Muscle layer of colon (tissue), 2 donors: ENCODE measurements around the gene CACNA1C.
"Not testable (repeated sequence)": the region's sequence is repeated elsewhere in the genome, so short reads cannot be mapped to it uniquely, and the experiment has no call there.

Experiments used
- H3K27ac ChIP-seq: one replicate; pipeline ENCODE4 v1.7.0; 2013; ENCODE audit warnings: low read depth, mild to moderate bottlenecking, low read length, moderate library complexity
- H3K27me3 ChIP-seq, 2 donors: one replicate each; pipeline ENCODE4 v1.7.0; 2013; ENCODE audit warnings: low read length in 2 of 2, mild to moderate bottlenecking in 2 of 2; ENCODE audit not compliant: insufficient read depth in 2 of 2, control insufficient read depth in 1 of 2
- H3K36me3 ChIP-seq: one replicate; pipeline ENCODE4 v1.7.0; 2013; ENCODE audit warnings: mild to moderate bottlenecking, low read length; ENCODE audit not compliant: insufficient read depth
- H3K4me1 ChIP-seq: one replicate; pipeline ENCODE4 v1.7.0; 2013; ENCODE audit warnings: mild to moderate bottlenecking, low read length; ENCODE audit not compliant: insufficient read depth
- H3K4me3 ChIP-seq, 2 donors: one replicate each; pipeline ENCODE4 v1.7.0; 2013; ENCODE audit warnings: low read length in 2 of 2, low read depth in 1 of 2, mild to moderate bottlenecking in 1 of 2, moderate library complexity in 1 of 2
- H3K9ac ChIP-seq: one replicate; pipeline ENCODE4 v1.7.0; 2013; ENCODE audit warnings: low read length
- H3K9me3 ChIP-seq: one replicate; pipeline ENCODE4 v1.7.0; 2013; ENCODE audit warnings: mild to moderate bottlenecking, low read length
- donor health status: abdominal sarcoma.
- donor health status: Adenocarcinoma of cecum.

CACNA1C gene

DNA sequence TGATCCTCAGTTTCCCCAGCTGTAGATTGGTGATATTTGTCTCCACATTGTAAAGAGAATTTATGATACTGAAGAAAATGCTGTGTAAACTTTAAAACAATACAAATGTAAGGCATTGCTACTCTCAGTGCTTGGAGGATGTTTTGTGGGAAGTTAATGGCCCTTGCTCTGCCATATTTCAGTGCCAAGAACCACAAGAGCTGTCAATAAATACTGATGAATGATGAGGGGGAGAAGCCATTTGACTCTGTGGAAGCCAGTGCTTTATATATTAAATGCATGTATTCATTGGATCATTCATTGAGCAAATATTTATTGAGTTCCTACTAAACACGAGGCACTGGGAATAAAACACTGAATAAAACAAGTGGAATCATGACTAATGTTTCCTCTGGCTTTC is 30.8 kb downstream of the CACNA1C start:
- no peaks in the 10 kb centered on the region for H3K27me3 ChIP-seq
- H3K36me3 ChIP-seq, result no peaks in the 10 kb centered on the region
- peaks cover 67% of the 10 kb centered on the region for H3K4me1 ChIP-seq
- peak overlapping the region; percentile 27 for H3K27ac ChIP-seq
- no peak overlapping the region for H3K9ac ChIP-seq
- H3K9me3 ChIP-seq, result no peaks in the 10 kb centered on the region
- H3K4me3 ChIP-seq, result no peak overlapping the region

- Histone ChIP-seq H3K4me3 (no peak overlapping the region), H3K9me3 (no peaks in the 10 kb centered on the region), H3K4me1 (peaks cover 74% of the 10 kb centered on the region), H3K9ac (no peak overlapping the region), H3K36me3 (no peaks in the 10 kb centered on the region), H3K27ac (peak overlapping the region; percentile 21), H3K27me3 (no peaks in the 10 kb centered on the region)
Measured at GRCh38 chr12:2084553-2085296, 31.9 kb downstream of the CACNA1C start.

- peaks cover 84% of the 10 kb centered on the region for H3K4me1 ChIP-seq
- H3K36me3 ChIP-seq, result no peaks in the 10 kb centered on the region
- no peak overlapping the region for H3K9ac ChIP-seq
- no peaks in the 10 kb centered on the region for H3K9me3 ChIP-seq
- no peak overlapping the region for H3K4me3 ChIP-seq
- peak overlapping the region; percentile 92 for H3K27ac ChIP-seq
- H3K27me3 ChIP-seq, result no peaks in the 10 kb centered on the region
Measured at GRCh38 chr12:2092354-2092753, 39.6 kb downstream of the CACNA1C start.

GRCh38 chr12:2092890-2093289 is 40.1 kb downstream of the CACNA1C start:
- no peak overlapping the region for H3K4me3 ChIP-seq
- H3K27ac ChIP-seq, result peak overlapping the region; percentile 92
- no peaks in the 10 kb centered on the region for H3K9me3 ChIP-seq
- H3K4me1 ChIP-seq, result peaks cover 84% of the 10 kb centered on the region
- no peaks in the 10 kb centered on the region for H3K36me3 ChIP-seq
- H3K27me3 ChIP-seq, result no peaks in the 10 kb centered on the region
- H3K9ac ChIP-seq, result peak overlapping the region; percentile 16

- Histone ChIP-seq H3K4me3 (no peak overlapping the region), H3K27ac (peak overlapping the region; percentile 92), H3K9me3 (no peaks in the 10 kb centered on the region), H3K36me3 (no peaks in the 10 kb centered on the region), H3K4me1 (peaks cover 89% of the 10 kb centered on the region), H3K9ac (peak overlapping the region; percentile 58), H3K27me3 (no peaks in the 10 kb centered on the region)
Measured at GRCh38 chr12:2094597-2094996, 41.8 kb downstream of the CACNA1C start.

GRCh38 chr12:2095878-2096277 is 43.1 kb downstream of the CACNA1C start:
- peaks cover 88% of the 10 kb centered on the region for H3K4me1 ChIP-seq
- no peaks in the 10 kb centered on the region for H3K27me3 ChIP-seq
- H3K4me3 ChIP-seq, result peak overlapping the region in 1 of 2 donors; percentile 36
- no peaks in the 10 kb centered on the region for H3K9me3 ChIP-seq
- H3K36me3 ChIP-seq, result no peaks in the 10 kb centered on the region
- H3K27ac ChIP-seq, result peak overlapping the region; percentile 92
- no peak overlapping the region for H3K9ac ChIP-seq

GRCh38 chr12:2097617-2098016 is 44.8 kb downstream of the CACNA1C start:
- Histone ChIP-seq H3K4me3 (no peak overlapping the region), H3K9ac (no peak overlapping the region), H3K27me3 (no peaks in the 10 kb centered on the region), H3K36me3 (no peaks in the 10 kb centered on the region), H3K27ac (peak overlapping the region; percentile 62), H3K4me1 (peaks cover 84% of the 10 kb centered on the region), H3K9me3 (no peaks in the 10 kb centered on the region)

DNA sequence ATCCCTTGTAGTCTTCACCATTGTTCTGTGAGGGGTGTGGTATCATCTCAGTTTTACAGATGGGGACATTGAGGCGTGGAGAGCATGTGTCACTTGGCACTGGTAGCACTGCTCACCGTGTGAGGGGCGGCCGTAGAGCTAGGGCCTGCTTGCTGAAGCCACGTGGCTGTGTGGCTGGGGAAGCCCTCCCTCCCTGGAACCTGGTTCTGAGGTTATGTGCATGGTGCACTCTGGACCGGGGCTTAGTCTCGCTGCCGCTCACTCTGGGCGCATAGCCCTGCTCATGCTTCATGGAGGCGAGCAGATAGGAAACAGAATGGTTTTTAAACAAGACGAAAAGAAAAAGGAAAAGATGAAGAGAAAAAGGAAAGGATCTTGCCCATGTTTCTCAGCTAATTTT is 46.1 kb downstream of the CACNA1C start:
- peak overlapping the region; percentile 24 for H3K9ac ChIP-seq
- no peaks in the 10 kb centered on the region for H3K9me3 ChIP-seq
- no peak overlapping the region for H3K4me3 ChIP-seq
- peaks cover 72% of the 10 kb centered on the region for H3K4me1 ChIP-seq
- H3K27me3 ChIP-seq, result no peaks in the 10 kb centered on the region
- no peaks in the 10 kb centered on the region for H3K36me3 ChIP-seq
- peak overlapping the region; percentile 63 for H3K27ac ChIP-seq

GRCh38 chr12:2099595-2099994 is 46.8 kb downstream of the CACNA1C start:
- no peaks in the 10 kb centered on the region for H3K36me3 ChIP-seq
- peak overlapping the region; percentile 63 for H3K27ac ChIP-seq
- H3K27me3 ChIP-seq, result no peaks in the 10 kb centered on the region
- no peak overlapping the region for H3K4me3 ChIP-seq
- H3K9ac ChIP-seq, result no peak overlapping the region
- H3K9me3 ChIP-seq, result no peaks in the 10 kb centered on the region
- H3K4me1 ChIP-seq, result peaks cover 64% of the 10 kb centered on the region

DNA sequence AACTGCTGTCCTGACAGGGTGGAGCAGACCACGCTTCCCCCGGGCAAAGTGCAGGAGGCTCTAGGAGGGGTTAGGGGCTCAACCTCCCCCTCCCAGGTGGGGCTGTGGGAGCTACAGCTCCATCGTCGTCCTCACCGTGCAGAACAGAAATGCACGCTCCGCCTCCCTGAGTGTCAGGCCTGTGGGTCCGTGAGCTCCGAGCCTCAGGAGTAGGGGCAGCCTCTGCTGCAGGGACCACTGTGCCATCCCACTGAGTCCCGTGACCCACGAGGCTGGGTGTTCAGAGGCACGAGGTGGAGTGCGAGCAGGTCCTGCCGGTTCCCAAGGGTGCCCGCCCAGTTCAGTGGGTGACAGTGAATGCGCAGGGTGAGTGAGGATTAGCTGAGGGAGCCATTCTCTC is 48.6 kb downstream of the CACNA1C start:
- no peaks in the 10 kb centered on the region for H3K27me3 ChIP-seq
- H3K4me1 ChIP-seq, result peaks cover 51% of the 10 kb centered on the region
- H3K9ac ChIP-seq, result no peak overlapping the region
- no peaks in the 10 kb centered on the region for H3K36me3 ChIP-seq
- H3K9me3 ChIP-seq, result no peaks in the 10 kb centered on the region
- peak overlapping the region; percentile 39 for H3K27ac ChIP-seq
- H3K4me3 ChIP-seq, result no peak overlapping the region

- Histone ChIP-seq H3K9me3 (no peaks in the 10 kb centered on the region), H3K4me1 (peaks cover 47% of the 10 kb centered on the region), H3K27me3 (no peaks in the 10 kb centered on the region), H3K4me3 (no peak overlapping the region), H3K27ac (peak overlapping the region; percentile 39), H3K36me3 (no peaks in the 10 kb centered on the region), H3K9ac (no peak overlapping the region)
Measured at GRCh38 chr12:2101771-2102170, 49.0 kb downstream of the CACNA1C start.

DNA sequence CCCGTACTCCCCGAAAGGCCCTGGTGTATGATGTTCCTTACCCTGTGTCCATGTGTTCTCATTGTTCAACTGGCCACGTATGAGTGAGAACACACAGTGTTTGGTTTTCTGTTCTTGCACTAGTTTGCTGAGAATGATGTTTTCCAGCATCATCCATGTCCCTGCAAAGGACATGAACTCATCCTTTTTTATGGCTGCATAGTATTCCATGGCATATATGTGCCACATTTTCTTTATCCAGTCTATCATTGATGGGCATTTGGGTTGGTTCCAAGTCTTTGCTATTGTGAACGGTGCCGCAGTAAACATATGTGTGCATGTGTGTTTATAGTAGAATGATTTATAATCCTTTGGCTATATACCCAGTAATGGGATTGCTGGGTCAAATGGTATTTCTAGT is 49.9 kb downstream of the CACNA1C start:
- H3K27me3 ChIP-seq, H3K9me3 ChIP-seq, H3K27ac ChIP-seq, H3K9ac ChIP-seq, H3K36me3 ChIP-seq, H3K4me3 ChIP-seq: not testable (repeated sequence)
- H3K4me1 ChIP-seq, result peaks cover 45% of the 10 kb centered on the region
